Small intestine (tissue), 7 donors: ENCODE data around the gene LRRTM1. TPM values are rescaled to one million over a fixed set of nuclear protein-coding genes. Genes with fewer than 3 reads are reported as not detected.

Experiments used
- DNase-seq, 2 donors: peaks; one replicate each; pipeline versions ENCODE4 v3.0.0 to v3.0.0-alpha.2; 2013
- FAIRE-seq: peaks from 2 replicates; lab custom pipeline; 2012; peaks lifted over from hg19 to GRCh38; lab: Jason Lieb, UNC
- H3K27ac ChIP-seq, 3 donors: one replicate each; pipeline ENCODE4 v1.5.1; 2013; ENCODE audit warnings: low read length in 2 of 3, mild to moderate bottlenecking in 2 of 3, control low read depth in 1 of 3, inconsistent platforms in 1 of 3, low read depth in 1 of 3, moderate library complexity in 1 of 3
- H3K27me3 ChIP-seq, 3 donors: one replicate each; pipeline ENCODE4 v1.6.1; 2013; ENCODE audit warnings: low read length in 3 of 3, inconsistent platforms in 1 of 3; ENCODE audit not compliant: control insufficient read depth in 3 of 3, insufficient read depth in 3 of 3
- H3K36me3 ChIP-seq, 3 donors: one replicate each; pipeline ENCODE4 v1.6.1; 2013; ENCODE audit warnings: low read length in 3 of 3, inconsistent platforms in 1 of 3, low read depth in 1 of 3, mild to moderate bottlenecking in 1 of 3, moderate library complexity in 1 of 3; ENCODE audit not compliant: control insufficient read depth in 3 of 3, insufficient read depth in 2 of 3
- H3K4me1 ChIP-seq, 3 donors: one replicate each; pipeline ENCODE4 v1.6.1; 2013; ENCODE audit warnings: low read length in 2 of 3, inconsistent platforms in 1 of 3, low read depth in 1 of 3, mild to moderate bottlenecking in 1 of 3, moderate library complexity in 1 of 3; ENCODE audit not compliant: control insufficient read depth in 3 of 3, insufficient read depth in 2 of 3
- H3K4me3 ChIP-seq, 3 donors: one replicate each; pipeline ENCODE4 v1.5.1; 2013; ENCODE audit warnings: low read length in 3 of 3, control low read depth in 1 of 3, inconsistent platforms in 1 of 3, low read depth in 1 of 3, mild to moderate bottlenecking in 1 of 3, moderate library complexity in 1 of 3
- H3K9me3 ChIP-seq, 2 donors: one replicate each; pipeline ENCODE4 v1.6.1; 2013; ENCODE audit warnings: low read depth in 1 of 2, low read length in 1 of 2; ENCODE audit not compliant: control insufficient read depth in 2 of 2, insufficient read depth in 1 of 2
- WGBS, 3 donors: extraction: QIAGEN DNeasy Blood & Tissue Kit; methylation state at CpG; one replicate each; pipeline ENCODE4 v1.1.7; 2013; 5-methylcytosine and 5-hydroxymethylcytosine counted together
- polyA plus RNA-seq, 4 donors: library from polyadenylated mRNA; stranded (reverse) in 3 of 4; unstranded in 1 of 4; fragments of 200-250 nt in 3 of 4; fragments of 120-200 nt in 1 of 4; gene quantifications; one replicate each; pipeline versions ENCODE4 v1.2.1 to v1.2.3, GENCODE V29; 2013
- donor health status: healthy with polysubstance abuse.
- donor health status: control.
- donor health status: control.
- donor health status: Bipolar disorder and iron deficiency.
- donor health status: healthy.

LRRTM1 gene
- polyA plus RNA-seq, 4 donors: 1.1 to 1.4 TPM; not detected in 2

- 72 to 81% (median 78%) methylated on average over 14 of the region's 14 CpGs for WGBS, 3 donors
- DNase-seq (no peak), FAIRE-seq (no peak)
Observed at GRCh38 chr2:80330527-80331450, 26.2 kb upstream of the LRRTM1 start.

GRCh38 chr2:80329491-80329890 is 24.9 kb upstream of the LRRTM1 start:
- FAIRE-seq: no peak
- WGBS, 3 donors: 75 to 86% (median 81%) methylated on average over 5 of the region's 5 CpGs
- DNase-seq: no peak
- Histone ChIP-seq H3K9me3 (no peaks in the 10 kb centered on the region), H3K27ac (no peak overlapping the region), H3K27me3 (peaks cover 0 to 9% (median 0%) of the 10 kb centered on the region in 3 donors), H3K36me3 (no peaks in the 10 kb centered on the region), H3K4me1 (no peaks in the 10 kb centered on the region), H3K4me3 (no peak overlapping the region)

More at GRCh38 chr2:80330527-80331450, 26.2 kb upstream of the LRRTM1 start:
- H3K36me3 ChIP-seq: no peaks in the 10 kb centered on the region
- no peak overlapping the region for H3K27ac ChIP-seq
- H3K4me1 ChIP-seq: no peaks in the 10 kb centered on the region
- no peaks in the 10 kb centered on the region for H3K9me3 ChIP-seq
- H3K27me3 ChIP-seq: peaks cover 0 to 3% (median 0%) of the 10 kb centered on the region in 3 donors
- no peak overlapping the region for H3K4me3 ChIP-seq

- no peak for FAIRE-seq
- peaks cover 0 to 17% (median 0%) of the 10 kb centered on the region in 3 donors for H3K27me3 ChIP-seq
Observed at GRCh38 chr2:80328159-80328571, 23.6 kb upstream of the LRRTM1 start.

GRCh38 chr2:80326861-80327260 is 22.3 kb upstream of the LRRTM1 start:
- no peaks in the 10 kb centered on the region for H3K4me1 ChIP-seq
- no peak overlapping the region for H3K27ac ChIP-seq
- no peak overlapping the region for H3K4me3 ChIP-seq
- no peak for FAIRE-seq
- no peak for DNase-seq
- 42 to 73% (median 59%) methylated on average over 1 of the region's 1 CpG for WGBS, 3 donors
- no peaks in the 10 kb centered on the region for H3K9me3 ChIP-seq
- no peaks in the 10 kb centered on the region for H3K36me3 ChIP-seq
- peaks cover 4 to 28% (median 6%) of the 10 kb centered on the region in 3 donors for H3K27me3 ChIP-seq

More at GRCh38 chr2:80328159-80328571, 23.6 kb upstream of the LRRTM1 start:
- Histone ChIP-seq H3K4me3 (no peak overlapping the region), H3K9me3 (no peaks in the 10 kb centered on the region), H3K36me3 (no peaks in the 10 kb centered on the region), H3K4me1 (no peaks in the 10 kb centered on the region), H3K27ac (no peak overlapping the region)
- DNase-seq: no peak
- WGBS, 3 donors: 50 to 76% (median 56%) methylated on average over 1 of the region's 1 CpG

- Histone ChIP-seq H3K27ac (no peak overlapping the region), H3K9me3 (no peaks in the 10 kb centered on the region), H3K4me1 (no peaks in the 10 kb centered on the region), H3K4me3 (no peak overlapping the region), H3K27me3 (peaks cover 4 to 31% (median 6%) of the 10 kb centered on the region in 3 donors), H3K36me3 (no peaks in the 10 kb centered on the region)
- FAIRE-seq: no peak
- DNase-seq: peak in 1 of 2 donors; percentile 20
Observed at GRCh38 chr2:80326214-80326613, 21.7 kb upstream of the LRRTM1 start.

GRCh38 chr2:80324525-80324924 is 20.0 kb upstream of the LRRTM1 start:
- no peak overlapping the region for H3K27ac ChIP-seq
- H3K4me1 ChIP-seq: no peaks in the 10 kb centered on the region
- H3K27me3 ChIP-seq: peaks cover 4 to 33% (median 6%) of the 10 kb centered on the region in 3 donors
- FAIRE-seq: no peak
- H3K9me3 ChIP-seq: no peaks in the 10 kb centered on the region
- no peak for DNase-seq
- H3K36me3 ChIP-seq: no peaks in the 10 kb centered on the region
- H3K4me3 ChIP-seq: no peak overlapping the region
- WGBS, 3 donors: 40 to 66% (median 45%) methylated on average over 3 of the region's 3 CpGs

GRCh38 chr2:80323610-80324009 is 19.1 kb upstream of the LRRTM1 start:
- H3K27me3 ChIP-seq: peaks cover 4 to 33% (median 6%) of the 10 kb centered on the region in 3 donors
- H3K4me1 ChIP-seq: no peaks in the 10 kb centered on the region
- WGBS, 3 donors: 30 to 48% (median 30%) methylated on average over 1 of the region's 1 CpG
- H3K36me3 ChIP-seq: no peaks in the 10 kb centered on the region
- H3K27ac ChIP-seq: no peak overlapping the region
- H3K9me3 ChIP-seq: no peaks in the 10 kb centered on the region
- FAIRE-seq (no peak), DNase-seq (no peak)
- H3K4me3 ChIP-seq: no peak overlapping the region

- H3K27ac ChIP-seq: no peak overlapping the region
- no peaks in the 10 kb centered on the region for H3K36me3 ChIP-seq
- H3K4me1 ChIP-seq: no peaks in the 10 kb centered on the region
- H3K4me3 ChIP-seq: no peak overlapping the region
- no peak for FAIRE-seq
- 45 to 52% (median 48%) methylated on average over 14 of the region's 14 CpGs for WGBS, 3 donors
- H3K9me3 ChIP-seq: no peaks in the 10 kb centered on the region
- H3K27me3 ChIP-seq: peaks cover 4 to 30% (median 6%) of the 10 kb centered on the region in 3 donors
- DNase-seq: no peak
Observed at GRCh38 chr2:80322958-80323357, 18.4 kb upstream of the LRRTM1 start.
